A549 (cell line): ENCODE data around the gene TUBGCP6. TPM values are rescaled to one million over a fixed set of nuclear protein-coding genes. Genes with fewer than 3 reads are reported as not detected.

Experiments
- ATAC-seq, 2 experiments: fragments of 200-7000 bp in 1 of 2; fragments of >200 bp in 1 of 2; cut with Nextera tagmentation in 1 of 2; cut with Tn5 transposase in 1 of 2; 3 replicates each; pipeline versions ENCODE4 v1.8.0 to v1.9.1; 2018 to 2020; ENCODE audit warnings: mild to moderate bottlenecking in 1 of 2, moderate library complexity in 1 of 2
- CTCF ChIA-PET: fragments of 300-600 bp; sonication (Branson Sonifier 250); formaldehyde crosslinking; extraction: SDS; loops from one replicate; lab custom pipeline; 2021; ENCODE audit warnings: antibody characterized with exemption, inconsistent platforms; lab: Yijun Ruan, JAX
- POLR2A ChIA-PET: fragments of 350-600 bp; formaldehyde crosslinking; extraction: SDS; loops from one replicate; lab custom pipeline; 2021; ENCODE audit warnings: antibody characterized with exemption, inconsistent platforms; lab: Yijun Ruan, JAX
- DNase-seq, 2 experiments: peaks; one replicate each; pipeline versions ENCODE4 v3.0.0 to v3.0.0-alpha.2; 2011 to 2016; ENCODE audit warnings: low read depth in 1 of 2, low spot score in 1 of 2
- FAIRE-seq: peaks from 2 replicates; lab custom pipeline; 2011; peaks lifted over from hg19 to GRCh38; lab: Jason Lieb, UNC
- H3K27ac ChIP-seq, 2 experiments: fragments of >200 bp; sonication (Bioruptor Twin); formaldehyde crosslinking; 3 replicates each; pipeline ENCODE4 v1.5.1; 2016 to 2017
- H3K4me1 ChIP-seq: fragments of >200 bp; sonication (Bioruptor Twin); formaldehyde crosslinking; 3 replicates; pipeline ENCODE4 v1.6.1; 2016
- H3K4me2 ChIP-seq: fragments of >200 bp; sonication (Bioruptor Twin); formaldehyde crosslinking; 3 replicates; pipeline ENCODE4 v1.6.1; 2016
- H3K4me3 ChIP-seq: fragments of >200 bp; sonication (Bioruptor Twin); formaldehyde crosslinking; 3 replicates; pipeline ENCODE4 v1.5.1; 2016
- H3K9me3 ChIP-seq: fragments of >200 bp; sonication (Bioruptor Twin); formaldehyde crosslinking; 3 replicates; pipeline ENCODE4 v1.6.1; 2016
- BHLHE40 ChIP-seq: IDR thresholded peaks from 2 replicates; pipeline ENCODE4 v1.6.1; 2012; ENCODE audit warnings: low read depth, low read length, inconsistent platforms
- CHD2 ChIP-seq: fragments of 150-350 bp; IDR thresholded peaks from 2 replicates; pipeline ENCODE4 v1.6.1; 2014; ENCODE audit warnings: low read length; ENCODE audit not compliant: partially characterized antibody
- CTCF ChIP-seq: fragments of >200 bp; sonication (Bioruptor Twin); formaldehyde crosslinking; IDR thresholded peaks from 3 replicates; pipeline ENCODE4 v1.5.1; 2016
- EHF ChIP-seq: fragments of 250-450 bp; sonication (Bioruptor Pico); IDR thresholded peaks from 2 replicates; pipeline ENCODE4 v1.5.0; 2020; ENCODE audit warnings: mild to moderate bottlenecking
- FOSL2 ChIP-seq, 2 experiments: fragments of 450-650 bp in 1 of 2; fragments of >200 bp in 1 of 2; sonication (Bioruptor Twin) in 1 of 2; formaldehyde crosslinking; IDR thresholded peaks; 2 replicates each; pipeline versions ENCODE4 v1.5.0 to v1.6.1; 2016 to 2020; ENCODE audit warnings: mild to moderate bottlenecking in 1 of 2, moderate library complexity in 1 of 2
- GATA3 ChIP-seq: IDR thresholded peaks from 2 replicates; pipeline ENCODE4 v1.6.1; 2012; ENCODE audit warnings: borderline replicate concordance
- HOXA7 ChIP-seq: fragments of 250-450 bp; sonication (Bioruptor Pico); IDR thresholded peaks from 2 replicates; pipeline ENCODE4 v1.5.0; 2020; ENCODE audit warnings: mild to moderate bottlenecking, moderate library complexity
- HOXB5 ChIP-seq: fragments of 250-450 bp; sonication (Bioruptor Pico); IDR thresholded peaks from 2 replicates; pipeline ENCODE4 v1.5.0; 2020; ENCODE audit warnings: mild to moderate bottlenecking, moderate library complexity
- JUNB ChIP-seq: fragments of >200 bp; sonication (Bioruptor Twin); formaldehyde crosslinking; IDR thresholded peaks from 2 replicates; pipeline ENCODE4 v1.6.1; 2016
- MAX ChIP-seq: IDR thresholded peaks from 2 replicates; pipeline ENCODE4 v1.6.1; 2012
- NFE2L2 ChIP-seq: fragments of 150-350 bp; conservative IDR thresholded peaks from 2 replicates; pipeline ENCODE4 v1.6.1; 2014; ENCODE audit warnings: low read length
- PBX3 ChIP-seq: IDR thresholded peaks from 2 replicates; pipeline ENCODE4 v1.6.1; 2012
- PHF8 ChIP-seq: fragments of 200-600 bp; sonication (generic); IDR thresholded peaks from 2 replicates; pipeline ENCODE4 v1.6.1; 2016; ENCODE audit warnings: low read depth, mild to moderate bottlenecking, antibody characterized with exemption, moderate library complexity, borderline replicate concordance
- RARB ChIP-seq: fragments of 250-450 bp; sonication (Bioruptor Pico); IDR thresholded peaks from 2 replicates; pipeline ENCODE4 v1.8.0; 2021; ENCODE audit warnings: mild to moderate bottlenecking, moderate library complexity
- RCOR1 ChIP-seq: fragments of 150-350 bp; IDR thresholded peaks from 2 replicates; pipeline ENCODE4 v1.6.1; 2014; ENCODE audit warnings: antibody characterized with exemption, low read length, low read depth
- REST ChIP-seq: fragments of 200-600 bp; sonication (generic); IDR thresholded peaks from 2 replicates; pipeline ENCODE4 v1.6.1; 2016; ENCODE audit warnings: antibody characterized with exemption, mild to moderate bottlenecking, moderate library complexity
- RNF2 ChIP-seq: fragments of 200-600 bp; sonication (generic); IDR thresholded peaks from 2 replicates; pipeline ENCODE4 v1.6.1; 2016; ENCODE audit warnings: low read depth, mild to moderate bottlenecking, antibody characterized with exemption, moderate library complexity, borderline replicate concordance
- SREBF2 ChIP-seq: fragments of 450-650 bp; IDR thresholded peaks from 2 replicates; pipeline ENCODE4 v1.6.1; 2014; ENCODE audit warnings: mild to moderate bottlenecking, moderate library complexity
- TFCP2L1 ChIP-seq: fragments of 250-450 bp; sonication (Bioruptor Pico); IDR thresholded peaks from 2 replicates; pipeline ENCODE4 v1.5.0; 2021; ENCODE audit warnings: mild to moderate bottlenecking
- USF2 ChIP-seq: fragments of 450-650 bp; IDR thresholded peaks from 2 replicates; pipeline ENCODE4 v1.6.1; 2014; ENCODE audit warnings: antibody characterized with exemption
- ZC3H11A ChIP-seq: fragments of 450-650 bp; IDR thresholded peaks from 2 replicates; pipeline ENCODE4 v1.6.1; 2014; ENCODE audit warnings: antibody characterized with exemption, mild to moderate bottlenecking
- ZNF302 ChIP-seq: fragments of 250-450 bp; sonication (Bioruptor Pico); IDR thresholded peaks from 2 replicates; pipeline ENCODE4 v1.9.0; 2021; ENCODE audit warnings: inconsistent platforms, mild to moderate bottlenecking, moderate library complexity
- ZSCAN20 ChIP-seq: fragments of 250-450 bp; sonication (Bioruptor Pico); IDR thresholded peaks from 2 replicates; pipeline ENCODE4 v1.8.0; 2022; ENCODE audit warnings: mild to moderate bottlenecking, moderate library complexity
- WGBS: methylation state at CpG from one replicate; pipeline ENCODE4 v1.1.6; 2017; ENCODE audit errors: missing lambda C conversion rate; 5-methylcytosine and 5-hydroxymethylcytosine counted together
- polyA plus RNA-seq, 4 experiments: library from polyadenylated mRNA; depleted of rRNA in 3 of 4; stranded (reverse); fragments of >200 nt; fragmentation: RNase III in 1 of 4; extraction: RNeasy Plus Mini Kit Qiagen cat#74134 plus additional on column Dnase treatment in 1 of 4; gene quantifications; 2 replicates in 3 of 4; 3 replicates in 1 of 4; pipeline ENCODE4 v1.2.3, GENCODE V29; 2011 to 2017

Gene TUBGCP6
- polyA plus RNA-seq, 2 of the 4 experiments (the other 2 are of a cell fraction): 6.5 to 14.2 TPM

GRCh38 chr22:50225200-50225969 is 19.4 kb downstream of the TUBGCP6 start:
- H3K4me1 ChIP-seq: no peaks in the 10 kb centered on the region
- CTCF ChIA-PET: interaction anchor here (1.0 to 2.1 kb wide), 2 partner anchors 62 to 76 kb away, joined by 3 to 7 read pairs; no protein-coding TSS in a partner anchor
- 98% methylated on average over 12 of the region's 24 CpGs for WGBS
- TF ChIP-seq SREBF2 (no peak), RCOR1 (no peak), CTCF (no peak), PBX3 (no peak), PHF8 (no peak), HOXB5 (CRISPR knock-in tag) (no peak), BHLHE40 (no peak), EHF (CRISPR knock-in tag) (no peak), RNF2 (no peak), TFCP2L1 (CRISPR knock-in tag) (no peak), RARB (CRISPR knock-in tag) (no peak), FOSL2 (IDR thresholded peaks at IDR 0.05) (no peak), FOSL2 (CRISPR knock-in tag; IDR thresholded peaks at IDR 0.05) (no peak)
- ATAC-seq (no peak), FAIRE-seq (no peak), DNase-seq (no peak)
- no peak overlapping the region for H3K4me2 ChIP-seq
- POLR2A ChIA-PET: no interaction called here
- H3K27ac ChIP-seq: no peak overlapping the region
- no peak overlapping the region for H3K4me3 ChIP-seq
- H3K9me3 ChIP-seq: no peaks in the 10 kb centered on the region

- TF ChIP-seq PBX3: no peak
- no peak for TF ChIP-seq TFCP2L1 (CRISPR knock-in tag)
- no peak for TF ChIP-seq MAX
- no peak for TF ChIP-seq ZNF302 (CRISPR knock-in tag)
- TF ChIP-seq JUNB: no peak
- 93% methylated on average over 15 of the region's 16 CpGs for WGBS
- FAIRE-seq: no peak
- Histone ChIP-seq H3K4me3 (no peak overlapping the region), H3K4me1 (no peaks in the 10 kb centered on the region), H3K9me3 (no peaks in the 10 kb centered on the region), H3K4me2 (no peak overlapping the region), H3K27ac (no peak overlapping the region)
- CTCF ChIA-PET: interaction anchor here (0.7 to 0.9 kb wide), 2 partner anchors 16 to 18 kb away, joined by 3 read pairs; no protein-coding TSS in a partner anchor
- no peak for DNase-seq
- POLR2A ChIA-PET: interaction anchor here (0.6 kb wide), 1 partner anchor 8 kb away, joined by 3 read pairs; no protein-coding TSS in a partner anchor
- no peak for ATAC-seq
Observed at GRCh38 chr22:50224071-50224470, 20.8 kb downstream of the TUBGCP6 start.

- 78% methylated on average over 5 of the region's 8 CpGs for WGBS
- POLR2A ChIA-PET: no interaction called here
- H3K4me2 ChIP-seq: no peak overlapping the region
- TF ChIP-seq GATA3 (no peak), REST (no peak), JUNB (no peak), USF2 (no peak), CHD2 (no peak), ZSCAN20 (no peak), ZC3H11A (no peak), NFE2L2 (no peak), HOXA7 (CRISPR knock-in tag) (no peak)
Observed at GRCh38 chr22:50222508-50222907, 22.3 kb downstream of the TUBGCP6 start.

More at GRCh38 chr22:50222508-50222907, 22.3 kb downstream of the TUBGCP6 start:
- DNase-seq: no peak
- CTCF ChIA-PET: interaction anchor here (1.1 kb wide), 1 partner anchor 12 kb away, joined by 3 read pairs; no protein-coding TSS in a partner anchor
- no peak for FAIRE-seq
- no peak for ATAC-seq
- Histone ChIP-seq H3K4me1 (no peaks in the 10 kb centered on the region), H3K4me3 (no peak overlapping the region), H3K27ac (no peak overlapping the region), H3K9me3 (no peaks in the 10 kb centered on the region)
